ENCODE data around the gene CYP8B1. TPM values are rescaled to one million over a fixed set of nuclear protein-coding genes. Genes with fewer than 3 reads are reported as not detected.

CYP8B1 gene
- total and polyA plus RNA-seq, 2 of the 8 experiments (the other 6 are each of a cell fraction or from before 2014, with no cell fraction given) = not detected

- TF ChIP-seq RFX5 (IDR thresholded peaks at IDR 0.05; ENCODE audit: borderline replicate concordance, low read depth, low read length) = no peak
- TF ChIP-seq ASH2L (IDR thresholded peaks at IDR 0.05; ENCODE audit: low read length) = no peak
- no peak for TF ChIP-seq TAF1 (IDR thresholded peaks at IDR 0.05; ENCODE audit: low read depth, low read length)
- TF ChIP-seq ATF3 (IDR thresholded peaks at IDR 0.05; ENCODE audit: insufficient read depth, low read depth, low read length) = no peak
- no peak for TF ChIP-seq RAD21 (IDR thresholded peaks at IDR 0.05 in 1 of 2, conservative IDR thresholded peaks at IDR 0.05 in 1 of 2; ENCODE audit: low read depth in 2 of 2, low read length in 2 of 2)
- no peak for TF ChIP-seq MAX (IDR thresholded peaks at IDR 0.05)
- no peak for TF ChIP-seq RBBP5 (IDR thresholded peaks at IDR 0.05; ENCODE audit: borderline replicate concordance, low read depth, low read length)
Observed at GRCh38 chr3:42871592-42872196, 4.0 kb downstream of the CYP8B1 start (continued).

Data from H1 (cell line).